ENCODE measurements around the gene GATM.

Gene GATM

DNA sequence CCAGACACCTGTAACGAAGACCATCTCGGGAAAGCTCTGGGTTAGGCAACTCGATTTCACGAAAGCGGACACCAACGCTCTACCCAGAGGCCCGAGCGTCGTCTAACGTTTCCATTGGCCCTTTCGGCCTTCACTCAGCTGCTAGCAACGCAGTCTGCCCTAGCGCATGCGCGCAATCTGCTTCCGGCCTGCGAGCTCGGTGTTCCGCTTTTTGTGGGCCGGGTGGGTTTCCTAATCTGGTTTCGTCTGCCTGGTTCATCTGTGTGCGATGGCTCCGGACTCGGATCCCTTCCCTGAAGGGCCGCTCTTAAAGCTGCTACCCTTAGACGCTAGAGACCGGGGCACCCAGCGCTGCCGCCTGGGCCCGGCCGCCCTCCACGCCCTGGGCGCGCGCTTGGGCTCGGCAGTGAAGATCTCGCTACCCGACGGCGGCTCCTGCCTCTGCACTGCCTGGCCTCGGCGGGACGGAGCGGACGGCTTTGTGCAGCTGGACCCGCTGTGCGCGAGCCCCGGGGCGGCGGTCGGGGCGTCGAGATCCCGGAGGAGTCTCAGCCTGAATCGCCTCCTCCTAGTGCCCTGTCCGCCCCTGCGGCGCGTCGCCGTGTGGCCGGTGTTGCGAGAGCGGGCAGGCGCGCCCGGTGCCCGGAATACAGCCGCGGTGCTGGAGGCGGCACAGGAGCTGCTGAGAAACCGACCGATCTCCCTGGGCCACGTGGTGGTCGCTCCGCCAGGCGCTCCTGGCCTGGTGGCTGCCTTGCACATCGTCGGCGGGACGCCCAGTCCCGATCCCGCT, 24.0 kb upstream of the GATM start:
- peak overlapping the region; percentile 73 for H3K27ac ChIP-seq (ENCODE audit: low read depth, low read length)
- peak overlapping the region; percentile 87 to 98 for H3K9ac ChIP-seq (ENCODE audit: low read depth in 1 of 2, low read length in 2 of 2)
- H3K36me3 ChIP-seq (ENCODE audit: control insufficient read depth in 1 of 2, insufficient read depth in 2 of 2, low read length in 2 of 2), result peaks cover 5 to 16% of the 10 kb centered on the region in 2 donors
- no peaks in the 10 kb centered on the region for H3K9me3 ChIP-seq (ENCODE audit: control insufficient read depth in 1 of 2, low read length in 2 of 2)
- no peaks in the 10 kb centered on the region for H3K27me3 ChIP-seq (ENCODE audit: control insufficient read depth in 1 of 2, insufficient read depth in 2 of 2, low read length in 2 of 2)
- H3K4me1 ChIP-seq (ENCODE audit: control insufficient read depth in 1 of 2, insufficient read depth in 2 of 2, low read length in 2 of 2), result peaks cover 25 to 28% of the 10 kb centered on the region in 2 donors
- H3K4me3 ChIP-seq (ENCODE audit: low read depth in 1 of 2, low read length in 2 of 2), result peak overlapping the region; percentile 90 to 92

DNA sequence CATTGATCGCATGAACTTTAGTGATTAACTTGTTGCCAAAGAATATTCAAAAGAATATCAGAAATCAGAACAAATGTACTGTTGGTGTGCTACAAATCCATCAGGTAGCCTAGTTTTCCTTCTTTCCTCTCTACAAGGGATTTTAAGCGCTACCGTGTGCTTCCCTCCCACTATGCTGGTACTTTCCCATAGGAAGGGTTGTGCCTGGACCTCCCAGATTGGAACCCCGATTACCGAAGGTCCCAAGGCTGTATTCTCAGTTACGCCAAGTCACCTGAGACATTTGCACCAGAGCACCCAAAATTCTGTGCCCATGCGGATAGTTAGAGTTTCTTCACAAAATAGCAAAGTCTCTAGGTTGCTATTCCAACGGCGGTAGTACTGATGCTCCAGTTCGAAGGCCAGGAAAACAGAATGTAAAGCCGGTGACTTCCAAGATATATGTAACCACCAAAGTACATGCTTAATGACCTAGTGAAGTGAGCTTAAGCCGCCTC, 23.4 kb upstream of the GATM start:
- H3K9ac ChIP-seq (ENCODE audit: low read depth in 1 of 2, low read length in 2 of 2), result peak overlapping the region; percentile 87 to 98
- H3K36me3 ChIP-seq (ENCODE audit: control insufficient read depth in 1 of 2, insufficient read depth in 2 of 2, low read length in 2 of 2), result peaks cover 0 to 9% of the 10 kb centered on the region in 2 donors
- H3K4me1 ChIP-seq (ENCODE audit: control insufficient read depth in 1 of 2, insufficient read depth in 2 of 2, low read length in 2 of 2), result peaks cover 25 to 30% of the 10 kb centered on the region in 2 donors
- no peaks in the 10 kb centered on the region for H3K9me3 ChIP-seq (ENCODE audit: control insufficient read depth in 1 of 2, low read length in 2 of 2)
- H3K27me3 ChIP-seq (ENCODE audit: control insufficient read depth in 1 of 2, insufficient read depth in 2 of 2, low read length in 2 of 2), result no peaks in the 10 kb centered on the region
- H3K4me3 ChIP-seq (ENCODE audit: low read depth in 1 of 2, low read length in 2 of 2), result peak overlapping the region; percentile 90 to 92
- peak overlapping the region; percentile 73 for H3K27ac ChIP-seq (ENCODE audit: low read depth, low read length)

DNA sequence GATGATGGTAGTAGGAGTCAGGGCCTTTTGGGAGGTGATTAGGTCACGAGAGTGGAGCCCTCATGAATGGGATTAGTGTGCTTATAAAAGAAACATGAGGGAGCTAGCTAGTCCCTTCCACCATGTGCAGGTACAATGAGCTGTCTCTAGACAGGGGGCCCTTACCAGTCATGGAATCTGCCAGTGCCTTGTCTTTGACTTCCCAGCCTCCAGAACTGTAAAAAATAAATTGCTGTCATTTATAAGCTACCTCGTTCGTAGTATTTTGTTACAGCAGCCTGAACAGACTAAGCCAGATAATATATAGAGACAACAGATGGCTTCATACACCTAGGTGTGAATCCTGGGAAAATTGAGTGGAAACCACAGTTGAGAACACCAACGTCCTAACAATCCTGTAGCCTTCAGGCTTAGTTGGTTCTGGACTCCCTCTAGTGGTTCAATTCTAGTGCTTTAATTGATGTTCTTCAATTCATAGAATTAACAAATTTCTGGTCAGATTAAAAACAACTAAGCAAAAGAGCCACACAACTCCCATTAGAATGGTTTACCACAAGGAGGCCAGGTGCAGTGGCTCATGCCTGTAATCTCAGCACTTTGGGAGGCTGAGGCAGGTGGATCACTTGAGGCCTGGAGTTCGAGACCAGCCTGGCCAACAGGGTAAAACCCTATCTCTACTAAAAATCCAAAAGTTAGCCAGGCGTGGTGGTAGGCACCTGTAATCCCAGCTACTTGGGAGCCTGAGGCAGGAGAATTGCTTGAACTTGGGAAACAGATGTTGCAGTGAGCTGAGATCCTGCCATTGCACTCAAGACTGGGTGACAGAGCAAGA, 21.3 kb upstream of the GATM start:
- no peak overlapping the region for H3K27ac ChIP-seq (ENCODE audit: low read depth, low read length)

DNA sequence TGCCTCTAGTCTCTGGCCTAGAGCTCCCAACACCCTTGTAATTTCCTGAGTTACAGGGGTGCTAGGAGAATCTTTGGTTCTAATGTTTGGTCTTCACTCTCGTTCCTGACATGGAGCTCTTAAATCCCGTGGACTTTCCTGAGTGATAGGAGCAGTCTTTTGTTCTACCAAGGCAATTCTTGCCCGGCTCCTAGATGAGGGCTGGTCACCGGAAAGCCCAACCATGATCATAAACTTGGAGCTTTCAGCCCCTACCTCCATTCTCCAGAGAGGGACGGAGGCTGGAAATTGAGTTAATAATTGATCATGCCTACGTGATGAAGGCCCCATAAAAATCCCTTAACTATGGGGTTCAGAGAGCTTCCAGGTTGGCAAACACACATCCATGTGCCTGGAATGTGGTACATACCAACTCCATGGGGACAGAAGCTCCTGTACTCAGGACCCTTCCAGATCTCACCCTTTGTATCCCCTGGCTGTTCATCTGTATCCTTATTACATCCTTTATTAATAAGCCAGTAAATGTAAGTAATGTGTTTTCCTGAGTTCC, 18.8 kb upstream of the GATM start:
- Histone ChIP-seq H3K27ac (ENCODE audit: low read depth, low read length) (no peak overlapping the region), H3K9me3 (ENCODE audit: control insufficient read depth in 1 of 2, low read length in 2 of 2) (no peaks in the 10 kb centered on the region), H3K9ac (ENCODE audit: low read depth in 1 of 2, low read length in 2 of 2) (peak overlapping the region in 1 of 2 donors; percentile 61), H3K4me3 (ENCODE audit: low read depth in 1 of 2, low read length in 2 of 2) (peak overlapping the region; percentile 52 to 71), H3K36me3 (ENCODE audit: control insufficient read depth in 1 of 2, insufficient read depth in 2 of 2, low read length in 2 of 2) (no peaks in the 10 kb centered on the region), H3K4me1 (ENCODE audit: control insufficient read depth in 1 of 2, insufficient read depth in 2 of 2, low read length in 2 of 2) (peaks cover 19 to 20% of the 10 kb centered on the region in 2 donors), H3K27me3 (ENCODE audit: control insufficient read depth in 1 of 2, insufficient read depth in 2 of 2, low read length in 2 of 2) (no peaks in the 10 kb centered on the region)

More for the DNA sequence above, 21.3 kb upstream of the GATM start:
- Histone ChIP-seq H3K36me3 (ENCODE audit: control insufficient read depth in 1 of 2, insufficient read depth in 2 of 2, low read length in 2 of 2) (no peaks in the 10 kb centered on the region), H3K27me3 (ENCODE audit: control insufficient read depth in 1 of 2, insufficient read depth in 2 of 2, low read length in 2 of 2) (no peaks in the 10 kb centered on the region), H3K4me3 (ENCODE audit: low read depth in 1 of 2, low read length in 2 of 2) (no peak overlapping the region), H3K9me3 (ENCODE audit: control insufficient read depth in 1 of 2, low read length in 2 of 2) (no peaks in the 10 kb centered on the region), H3K9ac (ENCODE audit: low read depth in 1 of 2, low read length in 2 of 2) (no peak overlapping the region), H3K4me1 (ENCODE audit: control insufficient read depth in 1 of 2, insufficient read depth in 2 of 2, low read length in 2 of 2) (peaks cover 22 to 30% of the 10 kb centered on the region in 2 donors)

DNA sequence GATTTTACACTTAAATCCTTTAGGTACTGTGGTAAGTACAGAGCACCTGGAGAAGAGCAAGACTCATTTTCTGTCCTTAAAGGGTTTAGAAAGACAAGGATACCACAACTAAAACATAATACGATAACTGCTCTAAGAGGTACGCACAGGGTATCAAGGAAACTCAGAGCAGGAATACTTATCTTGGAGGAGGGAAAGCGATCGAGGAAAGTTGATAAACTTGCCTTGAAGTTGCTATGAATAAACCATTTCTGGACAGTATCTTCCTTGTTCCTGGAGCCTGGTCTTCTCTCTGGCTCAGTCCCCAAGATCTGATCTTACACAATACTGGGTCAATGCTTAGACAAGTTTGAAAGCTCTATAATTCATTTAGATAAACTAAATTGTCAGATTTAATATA, 17.6 kb upstream of the GATM start:
- Histone ChIP-seq H3K27ac (ENCODE audit: low read depth, low read length) (no peak overlapping the region), H3K36me3 (ENCODE audit: control insufficient read depth in 1 of 2, insufficient read depth in 2 of 2, low read length in 2 of 2) (no peaks in the 10 kb centered on the region), H3K27me3 (ENCODE audit: control insufficient read depth in 1 of 2, insufficient read depth in 2 of 2, low read length in 2 of 2) (no peaks in the 10 kb centered on the region), H3K9me3 (ENCODE audit: control insufficient read depth in 1 of 2, low read length in 2 of 2) (no peaks in the 10 kb centered on the region), H3K9ac (ENCODE audit: low read depth in 1 of 2, low read length in 2 of 2) (peak overlapping the region; percentile 4 to 60), H3K4me1 (ENCODE audit: control insufficient read depth in 1 of 2, insufficient read depth in 2 of 2, low read length in 2 of 2) (peaks cover 16 to 20% of the 10 kb centered on the region in 2 donors), H3K4me3 (ENCODE audit: low read depth in 1 of 2, low read length in 2 of 2) (peak overlapping the region; percentile 52 to 71)

DNA sequence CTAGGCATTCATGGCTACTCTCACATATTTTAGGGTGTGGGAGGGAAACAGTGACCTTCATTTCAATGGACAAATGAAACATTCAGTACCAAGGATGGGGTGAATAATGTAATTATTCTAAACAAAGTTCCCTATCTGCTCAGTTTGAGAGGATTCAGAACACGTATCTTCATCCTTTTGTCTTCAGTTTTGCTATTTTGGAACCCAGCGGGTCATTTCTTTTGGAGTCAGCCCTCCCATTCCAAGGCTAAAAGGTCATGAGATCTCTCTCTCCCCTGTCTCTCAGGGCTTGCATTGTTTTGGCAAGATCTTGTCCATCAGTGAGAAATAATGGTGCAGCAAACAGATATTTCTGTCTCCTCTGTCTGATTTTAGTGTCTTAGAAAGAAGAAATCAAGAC, 16.3 kb upstream of the GATM start:
- peaks cover 15 to 20% of the 10 kb centered on the region in 2 donors for H3K4me1 ChIP-seq (ENCODE audit: control insufficient read depth in 1 of 2, insufficient read depth in 2 of 2, low read length in 2 of 2)
- H3K4me3 ChIP-seq (ENCODE audit: low read depth in 1 of 2, low read length in 2 of 2), result peak overlapping the region; percentile 52 to 71
- H3K27ac ChIP-seq (ENCODE audit: low read depth, low read length), result no peak overlapping the region
- H3K9ac ChIP-seq (ENCODE audit: low read depth in 1 of 2, low read length in 2 of 2), result peak overlapping the region in 1 of 2 donors; percentile 60
- H3K9me3 ChIP-seq (ENCODE audit: control insufficient read depth in 1 of 2, low read length in 2 of 2), result no peaks in the 10 kb centered on the region
- no peaks in the 10 kb centered on the region for H3K27me3 ChIP-seq (ENCODE audit: control insufficient read depth in 1 of 2, insufficient read depth in 2 of 2, low read length in 2 of 2)
- H3K36me3 ChIP-seq (ENCODE audit: control insufficient read depth in 1 of 2, insufficient read depth in 2 of 2, low read length in 2 of 2), result no peaks in the 10 kb centered on the region

DNA sequence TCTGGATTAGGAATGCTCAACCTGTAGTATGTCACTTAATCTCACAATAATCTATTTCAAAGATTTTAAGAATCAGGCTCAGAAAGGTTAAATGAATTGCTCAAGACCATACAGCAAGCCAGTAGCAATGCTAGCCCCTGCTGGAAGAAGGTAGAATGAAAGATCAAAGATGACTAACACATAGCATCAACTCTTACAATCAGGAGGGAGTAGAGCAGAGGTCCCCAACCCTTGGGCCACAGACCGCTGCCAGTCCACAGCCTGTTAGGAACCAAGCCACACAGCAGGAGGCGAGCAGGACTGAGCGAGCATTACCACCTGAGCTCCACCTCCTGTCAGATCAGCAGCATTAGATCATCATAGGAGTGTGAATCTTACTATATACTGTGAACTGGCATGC, 15.5 kb upstream of the GATM start:
- H3K9me3 ChIP-seq (ENCODE audit: control insufficient read depth in 1 of 2, low read length in 2 of 2), result no peaks in the 10 kb centered on the region
- peak overlapping the region; percentile 52 to 71 for H3K4me3 ChIP-seq (ENCODE audit: low read depth in 1 of 2, low read length in 2 of 2)
- H3K27me3 ChIP-seq (ENCODE audit: control insufficient read depth in 1 of 2, insufficient read depth in 2 of 2, low read length in 2 of 2), result no peaks in the 10 kb centered on the region
- peaks cover 19 to 20% of the 10 kb centered on the region in 2 donors for H3K4me1 ChIP-seq (ENCODE audit: control insufficient read depth in 1 of 2, insufficient read depth in 2 of 2, low read length in 2 of 2)
- no peaks in the 10 kb centered on the region for H3K36me3 ChIP-seq (ENCODE audit: control insufficient read depth in 1 of 2, insufficient read depth in 2 of 2, low read length in 2 of 2)
- no peak overlapping the region for H3K27ac ChIP-seq (ENCODE audit: low read depth, low read length)
- no peak overlapping the region for H3K9ac ChIP-seq (ENCODE audit: low read depth in 1 of 2, low read length in 2 of 2)

DNA sequence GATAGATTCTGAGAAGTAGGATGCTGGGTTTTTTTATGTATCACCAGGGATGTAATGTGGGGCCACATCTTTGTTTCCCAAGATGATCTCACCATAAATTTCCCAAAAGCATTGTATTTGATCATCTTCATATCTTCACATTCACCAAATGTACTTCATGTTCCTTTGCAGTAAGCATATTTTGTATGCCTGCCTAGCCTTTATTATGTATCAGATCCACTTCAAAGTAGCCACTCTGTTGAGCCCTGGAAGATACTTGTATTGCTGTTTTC, 14.2 kb upstream of the GATM start:
- no peak overlapping the region for H3K27ac ChIP-seq (ENCODE audit: low read depth, low read length)

DNA sequence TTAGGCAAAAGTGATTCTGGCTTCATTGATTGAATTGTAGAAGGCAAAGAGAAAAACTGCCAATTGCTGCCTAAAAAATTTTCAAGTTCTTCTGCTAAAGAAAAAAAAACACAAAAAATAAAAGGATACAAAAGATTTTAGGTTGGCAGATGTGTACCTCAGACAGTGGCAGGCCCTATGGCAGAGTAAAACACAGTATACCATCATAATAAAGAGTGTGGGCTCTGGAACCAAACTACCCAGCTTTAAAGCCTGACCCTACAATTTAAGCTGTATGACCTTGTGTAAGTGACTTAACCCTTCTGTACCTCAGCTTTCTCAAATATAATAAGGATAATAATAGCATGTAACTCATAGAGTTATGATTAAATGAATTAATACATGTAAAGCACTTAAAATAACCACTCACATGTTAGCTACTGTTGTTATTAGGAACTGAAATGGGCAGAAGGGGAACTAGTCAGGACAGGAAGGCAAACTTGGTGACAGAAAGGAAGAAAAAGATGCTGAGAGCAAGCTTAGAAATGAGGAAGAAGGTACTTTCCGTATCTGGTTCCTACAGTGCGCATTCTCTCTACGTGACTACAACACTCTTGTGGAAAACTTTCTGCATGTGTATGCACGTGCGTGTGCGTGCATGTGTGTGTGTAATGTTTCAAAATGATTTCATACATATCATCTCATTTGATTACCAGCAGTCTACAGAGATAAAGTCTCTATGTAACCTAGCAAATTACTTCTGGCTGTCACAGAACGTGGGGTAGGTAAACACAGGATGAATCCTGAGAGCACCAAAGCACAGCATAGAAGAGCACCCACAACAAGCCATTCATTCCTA, 13.6 kb upstream of the GATM start:
- no peaks in the 10 kb centered on the region for H3K27me3 ChIP-seq (ENCODE audit: control insufficient read depth in 1 of 2, insufficient read depth in 2 of 2, low read length in 2 of 2)
- no peak overlapping the region for H3K27ac ChIP-seq (ENCODE audit: low read depth, low read length)
- H3K4me3 ChIP-seq (ENCODE audit: low read depth in 1 of 2, low read length in 2 of 2), result no peak overlapping the region
- no peaks in the 10 kb centered on the region for H3K36me3 ChIP-seq (ENCODE audit: control insufficient read depth in 1 of 2, insufficient read depth in 2 of 2, low read length in 2 of 2)
- H3K9ac ChIP-seq (ENCODE audit: low read depth in 1 of 2, low read length in 2 of 2), result no peak overlapping the region
- H3K9me3 ChIP-seq (ENCODE audit: control insufficient read depth in 1 of 2, low read length in 2 of 2), result no peaks in the 10 kb centered on the region
- H3K4me1 ChIP-seq (ENCODE audit: control insufficient read depth in 1 of 2, insufficient read depth in 2 of 2, low read length in 2 of 2), result peaks cover 19 to 30% of the 10 kb centered on the region in 2 donors

More for the DNA sequence above, 14.2 kb upstream of the GATM start:
- Histone ChIP-seq H3K4me3 (ENCODE audit: low read depth in 1 of 2, low read length in 2 of 2) (no peak overlapping the region), H3K36me3 (ENCODE audit: control insufficient read depth in 1 of 2, insufficient read depth in 2 of 2, low read length in 2 of 2) (no peaks in the 10 kb centered on the region), H3K27me3 (ENCODE audit: control insufficient read depth in 1 of 2, insufficient read depth in 2 of 2, low read length in 2 of 2) (no peaks in the 10 kb centered on the region), H3K9ac (ENCODE audit: low read depth in 1 of 2, low read length in 2 of 2) (no peak overlapping the region), H3K4me1 (ENCODE audit: control insufficient read depth in 1 of 2, insufficient read depth in 2 of 2, low read length in 2 of 2) (peaks cover 17 to 24% of the 10 kb centered on the region in 2 donors), H3K9me3 (ENCODE audit: control insufficient read depth in 1 of 2, low read length in 2 of 2) (no peaks in the 10 kb centered on the region)

All from duodenal mucosa (tissue), 2 donors.